ENCODE measurements around the gene TPCN2.

TPCN2 gene

DNA sequence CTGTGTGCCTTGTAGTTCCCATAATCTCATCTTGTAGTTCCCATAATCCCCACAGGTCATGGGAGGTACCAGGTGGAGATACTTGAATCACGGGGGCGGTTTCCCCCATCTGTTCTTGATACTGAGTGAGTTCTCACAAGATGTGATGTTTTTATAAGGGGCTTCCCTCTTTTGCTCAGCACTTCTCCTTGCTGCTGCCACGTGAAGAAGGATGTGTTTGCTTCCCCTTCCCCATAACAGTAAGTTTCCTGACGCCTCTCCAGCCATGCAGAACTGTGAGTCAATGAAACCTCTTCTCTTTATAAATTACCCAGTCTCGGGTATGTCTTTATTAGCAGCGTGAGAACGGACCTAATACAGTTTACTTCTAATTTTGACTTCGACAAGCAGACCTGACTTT lies 93.0 kb downstream of the TPCN2 start:
- Histone ChIP-seq H2AK5ac (ENCODE audit: low read length, severe bottlenecking) (no peak overlapping the region), H3K4me3 (ENCODE audit: insufficient read depth in 1 of 2, low read depth in 1 of 2, low read length in 2 of 2) (no peak overlapping the region), H2BK120ac (ENCODE audit: low read depth, low read length) (no peak overlapping the region), H3K4me1 (ENCODE audit: control insufficient read depth, insufficient read depth, low read depth, low read length) (peaks cover 2% of the 10 kb centered on the region), H3K27ac (ENCODE audit: low read length, poor library complexity, severe bottlenecking) (no peak overlapping the region), H3K9me3 (ENCODE audit: control insufficient read depth, low read length) (peaks cover 17% of the 10 kb centered on the region), H3K4ac (ENCODE audit: low read depth in 1 of 2, low read length in 2 of 2) (no peak overlapping the region), H2BK15ac (ENCODE audit: low read depth, poor library complexity, severe bottlenecking) (no peak overlapping the region), H3K4me2 (ENCODE audit: low read length, poor library complexity, severe bottlenecking) (no peak overlapping the region), H2BK12ac (ENCODE audit: low read length in 2 of 2) (no peak overlapping the region), H3K23ac (ENCODE audit: low read length in 2 of 2) (no peak overlapping the region), H2BK5ac (ENCODE audit: low read depth, low read length, poor library complexity, severe bottlenecking) (no peak overlapping the region), H4K91ac (ENCODE audit: low read length) (no peak overlapping the region), H3K36me3 (ENCODE audit: control insufficient read depth in 1 of 2, insufficient read depth in 2 of 2, low read depth in 1 of 2, low read length in 2 of 2) (no peaks in the 10 kb centered on the region), H3K9ac (ENCODE audit: low read length) (no peak overlapping the region), H2AFZ (ENCODE audit: low read depth, low read length) (no peak overlapping the region), H3K14ac (ENCODE audit: low read length in 2 of 2) (no peak overlapping the region), H3K79me1 (replicated peaks; ENCODE audit: low read length, poor library complexity, severe bottlenecking) (no peaks in the 10 kb centered on the region), H3K18ac (ENCODE audit: low read depth in 1 of 2, low read length in 2 of 2) (no peak overlapping the region), H4K8ac (ENCODE audit: low read length) (no peak overlapping the region), H3K27me3 (ENCODE audit: control insufficient read depth in 1 of 2, insufficient read depth in 1 of 2, low read length in 2 of 2) (peaks cover 0 to 65% of the 10 kb centered on the region in 2 experiments)
- DNase-seq, result no peak
- 80% methylated on average over 7 of the region's 8 CpGs for WGBS

DNA sequence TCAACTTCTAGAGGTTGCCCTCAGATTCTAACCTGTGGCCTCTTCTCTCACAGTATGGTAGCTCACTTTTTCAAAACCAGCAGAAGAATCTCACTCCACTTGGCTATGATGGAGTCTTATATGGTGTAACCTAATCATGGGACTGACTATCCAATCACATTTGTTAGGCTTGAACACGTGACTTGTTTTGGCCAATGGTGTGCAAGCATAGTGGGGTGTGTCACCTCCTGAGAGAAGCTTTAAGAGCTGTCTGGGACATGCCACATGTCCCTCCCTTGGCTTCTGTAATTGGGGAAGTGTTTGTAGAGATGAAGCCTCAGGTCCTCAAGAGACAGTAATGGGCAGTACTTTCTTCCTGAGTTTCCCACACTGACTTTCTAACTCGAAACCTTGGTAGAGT lies 94.2 kb downstream of the TPCN2 start:
- H3K36me3 ChIP-seq (ENCODE audit: control insufficient read depth in 1 of 2, insufficient read depth in 2 of 2, low read depth in 1 of 2, low read length in 2 of 2), result no peaks in the 10 kb centered on the region
- no peak overlapping the region for H3K18ac ChIP-seq (ENCODE audit: low read depth in 1 of 2, low read length in 2 of 2)
- H3K4ac ChIP-seq (ENCODE audit: low read depth in 1 of 2, low read length in 2 of 2), result no peak overlapping the region
- peaks cover 0 to 55% of the 10 kb centered on the region in 2 experiments for H3K27me3 ChIP-seq (ENCODE audit: control insufficient read depth in 1 of 2, insufficient read depth in 1 of 2, low read length in 2 of 2)
- H3K4me1 ChIP-seq (ENCODE audit: control insufficient read depth, insufficient read depth, low read depth, low read length), result no peaks in the 10 kb centered on the region
- H4K8ac ChIP-seq (ENCODE audit: low read length), result no peak overlapping the region
- no peak overlapping the region for H3K23ac ChIP-seq (ENCODE audit: low read length in 2 of 2)
- DNase-seq, result no peak
- no peak overlapping the region for H4K91ac ChIP-seq (ENCODE audit: low read length)
- WGBS, result 86% methylated on average over 1 of the region's 2 CpGs
- no peak overlapping the region for H3K14ac ChIP-seq (ENCODE audit: low read length in 2 of 2)
- no peak overlapping the region for H3K4me3 ChIP-seq (ENCODE audit: insufficient read depth in 1 of 2, low read depth in 1 of 2, low read length in 2 of 2)
- no peak overlapping the region for H3K9ac ChIP-seq (ENCODE audit: low read length)
- H3K4me2 ChIP-seq (ENCODE audit: low read length, poor library complexity, severe bottlenecking), result no peak overlapping the region
- H3K9me3 ChIP-seq (ENCODE audit: control insufficient read depth, low read length), result peaks cover 18% of the 10 kb centered on the region
- no peak overlapping the region for H2AK5ac ChIP-seq (ENCODE audit: low read length, severe bottlenecking)
- no peak overlapping the region for H2BK5ac ChIP-seq (ENCODE audit: low read depth, low read length, poor library complexity, severe bottlenecking)
- H2BK12ac ChIP-seq (ENCODE audit: low read length in 2 of 2), result no peak overlapping the region
- no peaks in the 10 kb centered on the region for H3K79me1 ChIP-seq (replicated peaks; ENCODE audit: low read length, poor library complexity, severe bottlenecking)
- H2BK15ac ChIP-seq (ENCODE audit: low read depth, poor library complexity, severe bottlenecking), result no peak overlapping the region
- H2AFZ ChIP-seq (ENCODE audit: low read depth, low read length), result no peak overlapping the region
- H3K27ac ChIP-seq (ENCODE audit: low read length, poor library complexity, severe bottlenecking), result no peak overlapping the region
- H2BK120ac ChIP-seq (ENCODE audit: low read depth, low read length), result no peak overlapping the region

DNA sequence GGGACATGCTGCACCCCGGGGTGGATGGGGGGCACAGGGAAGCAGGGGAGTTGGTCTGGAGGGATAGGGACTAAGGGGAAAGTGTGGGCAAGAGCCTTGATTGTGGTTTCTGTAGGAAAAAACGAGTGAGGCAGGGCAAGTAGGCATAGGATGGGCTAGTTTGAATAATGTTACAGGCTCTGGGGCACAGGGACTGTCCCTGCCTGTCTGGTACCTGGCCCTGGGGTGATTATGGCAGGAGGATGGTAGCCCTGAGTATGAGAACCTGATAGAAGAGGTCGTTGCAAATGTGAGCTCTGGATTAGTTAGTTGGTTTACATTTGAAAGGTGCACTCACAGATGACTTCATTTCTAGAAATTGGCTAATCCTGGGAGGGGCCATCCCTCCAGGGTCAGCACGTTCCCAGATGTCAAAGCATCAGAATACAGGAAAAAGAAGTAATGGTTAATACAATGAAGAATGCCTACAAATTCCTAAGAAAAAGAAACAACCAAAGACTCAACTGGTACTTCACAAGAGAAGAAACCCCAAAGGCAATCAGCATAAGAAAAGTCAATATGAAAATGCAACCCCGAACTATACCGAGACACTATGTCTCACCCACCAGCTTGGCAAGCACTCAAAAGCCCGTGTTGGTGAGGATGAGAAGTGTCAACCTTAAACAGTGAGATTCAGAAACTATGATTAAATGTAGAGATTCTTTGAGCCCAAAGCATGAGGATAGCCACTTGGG lies 95.8 kb downstream of the TPCN2 start:
- H3K36me3 ChIP-seq (ENCODE audit: control insufficient read depth in 1 of 2, insufficient read depth in 2 of 2, low read depth in 1 of 2, low read length in 2 of 2), result no peaks in the 10 kb centered on the region
- H2BK12ac ChIP-seq (ENCODE audit: low read length in 2 of 2), result no peak overlapping the region
- no peaks in the 10 kb centered on the region for H3K4me1 ChIP-seq (ENCODE audit: control insufficient read depth, insufficient read depth, low read depth, low read length)
- 71% methylated on average over 6 of the region's 7 CpGs for WGBS
- no peaks in the 10 kb centered on the region for H3K79me1 ChIP-seq (replicated peaks; ENCODE audit: low read length, poor library complexity, severe bottlenecking)
- peaks cover 9% of the 10 kb centered on the region for H3K9me3 ChIP-seq (ENCODE audit: control insufficient read depth, low read length)
- no peak overlapping the region for H2BK120ac ChIP-seq (ENCODE audit: low read depth, low read length)
- H2BK5ac ChIP-seq (ENCODE audit: low read depth, low read length, poor library complexity, severe bottlenecking), result no peak overlapping the region
- peak overlapping the region; percentile 40 for H3K9ac ChIP-seq (ENCODE audit: low read length)
- no peak overlapping the region for H3K18ac ChIP-seq (ENCODE audit: low read depth in 1 of 2, low read length in 2 of 2)
- H3K4me3 ChIP-seq (ENCODE audit: insufficient read depth in 1 of 2, low read depth in 1 of 2, low read length in 2 of 2), result peak overlapping the region in 1 of 2 experiments; percentile 16
- no peak overlapping the region for H2BK15ac ChIP-seq (ENCODE audit: low read depth, poor library complexity, severe bottlenecking)
- H3K27me3 ChIP-seq (ENCODE audit: control insufficient read depth in 1 of 2, insufficient read depth in 1 of 2, low read length in 2 of 2), result peaks cover 0 to 39% of the 10 kb centered on the region in 2 experiments
- H3K4ac ChIP-seq (ENCODE audit: low read depth in 1 of 2, low read length in 2 of 2), result no peak overlapping the region
- H3K4me2 ChIP-seq (ENCODE audit: low read length, poor library complexity, severe bottlenecking), result no peak overlapping the region
- no peak overlapping the region for H4K8ac ChIP-seq (ENCODE audit: low read length)
- no peak overlapping the region for H2AK5ac ChIP-seq (ENCODE audit: low read length, severe bottlenecking)
- no peak overlapping the region for H4K91ac ChIP-seq (ENCODE audit: low read length)
- no peak overlapping the region for H3K14ac ChIP-seq (ENCODE audit: low read length in 2 of 2)
- no peak for DNase-seq
- no peak overlapping the region for H3K27ac ChIP-seq (ENCODE audit: low read length, poor library complexity, severe bottlenecking)
- no peak overlapping the region for H2AFZ ChIP-seq (ENCODE audit: low read depth, low read length)
- no peak overlapping the region for H3K23ac ChIP-seq (ENCODE audit: low read length in 2 of 2)

DNA sequence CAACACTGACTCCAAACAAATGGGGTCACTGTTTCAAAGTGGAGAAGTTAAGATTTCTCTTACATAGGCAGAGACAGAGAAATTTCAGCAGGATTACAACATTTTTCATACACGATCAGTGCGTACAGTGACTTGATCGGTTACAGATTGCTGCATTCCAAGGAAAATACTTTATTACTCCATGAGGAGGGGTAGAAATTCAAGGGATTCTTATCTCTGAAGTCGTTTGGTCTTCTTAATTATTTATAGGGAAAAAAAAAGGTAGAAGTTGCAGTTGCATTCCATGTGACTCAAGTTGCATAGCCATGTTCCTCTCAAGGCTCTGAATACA lies 96.3 kb downstream of the TPCN2 start:
- Histone ChIP-seq H2AFZ (ENCODE audit: low read depth, low read length) (no peak overlapping the region), H3K4me2 (ENCODE audit: low read length, poor library complexity, severe bottlenecking) (no peak overlapping the region)
- 82% methylated on average over 4 of the region's 4 CpGs for WGBS

More for the DNA sequence above, 96.3 kb downstream of the TPCN2 start:
- peaks cover 0 to 39% of the 10 kb centered on the region in 2 experiments for H3K27me3 ChIP-seq (ENCODE audit: control insufficient read depth in 1 of 2, insufficient read depth in 1 of 2, low read length in 2 of 2)
- no peak overlapping the region for H3K27ac ChIP-seq (ENCODE audit: low read length, poor library complexity, severe bottlenecking)
- no peak overlapping the region for H2BK15ac ChIP-seq (ENCODE audit: low read depth, poor library complexity, severe bottlenecking)
- H3K14ac ChIP-seq (ENCODE audit: low read length in 2 of 2), result no peak overlapping the region
- no peak for DNase-seq
- no peak overlapping the region for H3K4ac ChIP-seq (ENCODE audit: low read depth in 1 of 2, low read length in 2 of 2)
- H4K91ac ChIP-seq (ENCODE audit: low read length), result no peak overlapping the region
- H3K79me1 ChIP-seq (replicated peaks; ENCODE audit: low read length, poor library complexity, severe bottlenecking), result no peaks in the 10 kb centered on the region
- no peak overlapping the region for H2BK120ac ChIP-seq (ENCODE audit: low read depth, low read length)
- no peak overlapping the region for H2BK12ac ChIP-seq (ENCODE audit: low read length in 2 of 2)
- no peaks in the 10 kb centered on the region for H3K4me1 ChIP-seq (ENCODE audit: control insufficient read depth, insufficient read depth, low read depth, low read length)
- H3K9ac ChIP-seq (ENCODE audit: low read length), result peak overlapping the region; percentile 40
- no peak overlapping the region for H2BK5ac ChIP-seq (ENCODE audit: low read depth, low read length, poor library complexity, severe bottlenecking)
- H4K8ac ChIP-seq (ENCODE audit: low read length), result no peak overlapping the region
- no peak overlapping the region for H3K23ac ChIP-seq (ENCODE audit: low read length in 2 of 2)
- no peaks in the 10 kb centered on the region for H3K36me3 ChIP-seq (ENCODE audit: control insufficient read depth in 1 of 2, insufficient read depth in 2 of 2, low read depth in 1 of 2, low read length in 2 of 2)
- peak overlapping the region in 1 of 2 experiments; percentile 16 for H3K4me3 ChIP-seq (ENCODE audit: insufficient read depth in 1 of 2, low read depth in 1 of 2, low read length in 2 of 2)
- H2AK5ac ChIP-seq (ENCODE audit: low read length, severe bottlenecking), result no peak overlapping the region
- H3K18ac ChIP-seq (ENCODE audit: low read depth in 1 of 2, low read length in 2 of 2), result no peak overlapping the region
- peaks cover 9% of the 10 kb centered on the region for H3K9me3 ChIP-seq (ENCODE audit: control insufficient read depth, low read length)
